Activated CD4-positive, alpha-beta T cell treated with anti-CD3 and anti-CD28 coated beads, Interleukin-2, amount 50 U/mL, for 1 hour (primary cell): Measurements from ENCODE around the gene DDX18.
A peak's percentile ranks its signal among the peaks of the same experiment; 100 is the strongest.

ENCODE experiments used
- DNase-seq: peaks from one replicate; pipeline ENCODE4 v3.0.0-alpha.2; 2020

DDX18 gene

DNA sequence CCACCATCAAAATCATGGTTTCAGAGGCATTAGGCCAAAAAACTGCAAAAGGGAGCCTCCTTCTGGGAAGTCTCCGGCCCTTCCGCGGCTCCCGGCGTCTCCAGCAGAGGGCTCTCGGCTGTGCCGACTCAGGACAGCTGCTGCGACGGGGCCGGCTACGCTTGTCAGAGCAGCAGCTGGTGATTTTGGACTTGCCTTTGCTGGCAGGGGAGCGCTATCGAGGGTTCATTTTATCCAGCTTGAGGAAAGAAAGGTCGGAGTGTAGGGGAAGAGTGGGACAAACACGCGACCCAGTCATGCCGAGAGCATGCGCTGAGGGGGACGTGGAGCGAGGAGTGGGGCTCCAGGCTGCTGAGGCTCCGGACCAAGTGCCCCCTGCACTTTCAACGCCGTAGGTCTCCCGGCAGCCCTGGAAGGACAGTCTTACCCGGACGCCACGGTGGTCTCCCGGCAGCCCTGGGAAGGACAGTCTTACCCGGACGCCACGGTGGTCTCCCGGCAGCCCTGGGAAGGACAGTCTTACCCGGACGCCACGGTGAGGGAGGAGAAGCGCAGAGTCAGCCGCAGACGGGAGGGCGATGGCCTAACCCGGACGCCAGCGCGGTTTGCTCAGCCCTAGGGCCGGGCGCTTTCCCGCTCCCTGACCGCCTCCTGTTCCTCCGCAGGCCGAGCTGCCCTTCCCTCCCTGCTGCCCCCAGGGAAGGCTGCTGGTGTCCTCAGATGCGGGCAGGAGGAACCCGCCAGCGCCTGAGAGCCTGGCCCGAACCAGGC, 21.7 kb downstream of the DDX18 start:
- peak; percentile 49 for DNase-seq

DNA sequence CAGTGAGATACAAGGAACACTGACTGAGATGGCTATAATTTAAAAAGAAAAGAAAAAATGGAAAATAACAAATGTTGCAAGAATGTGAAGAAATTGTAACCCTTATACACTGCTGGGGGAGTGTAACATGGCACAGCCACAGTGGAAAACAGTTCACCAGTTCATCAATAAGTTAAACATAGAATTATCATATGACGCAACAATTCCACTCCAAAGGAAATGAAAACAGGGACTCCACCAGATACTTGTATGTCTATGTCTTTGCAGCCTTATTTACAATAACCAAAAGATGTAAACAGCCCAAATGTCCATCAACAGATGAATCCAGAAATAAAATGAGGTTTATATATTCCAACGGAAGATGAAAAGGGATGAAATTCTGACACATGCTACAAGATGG, 30.8 kb downstream of the DDX18 start:
- DNase-seq, result no peak

DNA sequence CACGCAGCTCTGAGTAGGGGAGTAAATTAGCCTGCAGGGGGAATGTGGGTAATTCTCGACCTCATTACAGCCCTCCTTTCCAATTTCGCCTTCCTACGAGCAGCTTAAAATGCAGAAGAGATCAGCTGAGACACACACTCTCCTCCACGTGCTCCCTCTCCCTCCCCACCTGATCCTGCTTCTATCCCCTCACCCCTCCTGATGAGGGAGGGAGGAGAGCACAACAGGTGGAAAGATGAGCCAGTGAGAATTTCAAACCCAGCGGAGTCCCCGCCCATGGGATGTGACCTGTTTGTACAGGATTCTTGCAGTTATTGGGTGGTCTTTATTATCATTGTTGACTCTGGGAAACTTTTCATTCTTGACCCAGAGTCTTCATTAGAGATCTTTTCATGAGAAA, 35.5 kb downstream of the DDX18 start:
- DNase-seq, result no peak

DNA sequence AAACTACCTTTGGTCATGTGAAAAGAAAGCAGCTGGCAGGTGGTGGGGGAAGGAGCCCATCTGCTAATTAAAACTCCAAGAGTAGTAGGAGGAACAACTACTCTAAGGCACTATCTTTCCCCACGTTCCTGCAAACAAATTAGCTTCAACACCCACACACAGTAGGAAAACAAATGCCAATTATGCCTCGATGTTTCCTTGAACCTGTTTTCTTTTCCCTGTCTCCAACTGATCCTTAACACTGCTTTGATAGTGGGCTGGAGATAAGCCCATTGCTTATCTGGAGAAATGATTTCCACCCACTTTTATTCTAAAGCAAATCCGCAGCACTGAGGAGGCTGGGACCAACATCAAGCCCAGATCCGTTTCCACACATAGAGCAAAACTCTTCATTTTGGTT, 36.0 kb downstream of the DDX18 start:
- DNase-seq, result no peak

DNA sequence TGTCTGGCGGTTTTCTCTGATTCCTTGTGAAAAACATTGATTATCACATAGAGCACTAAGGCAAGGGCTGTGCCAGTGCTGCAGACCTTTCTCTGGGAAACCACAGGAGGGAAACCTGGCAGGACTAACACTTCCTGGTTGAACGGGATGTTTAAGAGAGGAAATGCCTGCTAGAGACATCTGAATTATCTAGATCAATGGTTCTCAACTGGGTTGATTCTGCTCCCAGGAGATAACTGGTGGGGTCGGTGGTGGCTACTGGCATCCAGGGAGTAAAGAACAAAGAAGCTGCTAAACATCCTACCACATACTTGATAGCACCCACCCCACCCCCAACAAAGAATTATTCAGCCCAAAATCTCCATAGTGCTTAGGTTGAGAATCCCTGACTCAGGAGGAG, 37.5 kb downstream of the DDX18 start:
- DNase-seq, result no peak

DNA sequence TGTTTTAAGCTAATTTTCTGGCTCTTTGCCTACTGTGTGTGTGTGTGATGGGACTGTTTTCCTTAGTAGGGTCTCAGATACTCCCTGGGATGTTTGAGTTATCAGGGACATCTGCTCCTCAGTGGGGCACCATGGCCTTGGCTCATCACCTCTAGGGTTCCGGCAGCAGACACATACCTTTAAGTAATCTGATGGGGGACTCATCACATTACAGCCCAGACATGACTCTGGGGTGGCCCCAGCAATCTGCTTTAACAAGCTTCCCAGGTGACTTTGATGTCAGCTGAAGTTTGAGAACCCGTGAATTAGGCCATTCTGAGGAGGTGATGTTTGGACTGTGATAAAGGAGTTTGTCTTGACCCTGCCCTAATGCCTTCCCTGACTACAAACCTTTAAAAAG, 38.8 kb downstream of the DDX18 start:
- no peak for DNase-seq

DNA sequence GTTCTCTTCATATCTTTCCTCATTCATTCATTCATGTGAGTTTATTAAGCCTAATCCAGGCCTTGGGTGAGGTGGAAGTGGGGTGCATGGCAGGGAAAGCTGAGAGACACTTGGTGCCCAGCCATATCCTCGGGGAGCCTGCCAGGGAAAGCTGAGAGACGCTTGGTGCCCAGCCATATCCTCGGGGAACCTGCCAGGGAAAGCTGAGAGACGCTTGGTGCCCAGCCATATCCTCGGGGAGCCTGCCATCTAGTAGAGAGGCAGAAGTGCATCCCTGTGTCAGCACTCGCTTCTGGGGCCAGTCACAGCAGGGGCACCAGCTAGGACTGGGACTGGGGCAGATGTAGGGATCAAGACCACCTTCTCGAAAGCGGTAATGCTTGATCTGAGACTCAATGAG, 39.4 kb downstream of the DDX18 start:
- no peak for DNase-seq

DNA sequence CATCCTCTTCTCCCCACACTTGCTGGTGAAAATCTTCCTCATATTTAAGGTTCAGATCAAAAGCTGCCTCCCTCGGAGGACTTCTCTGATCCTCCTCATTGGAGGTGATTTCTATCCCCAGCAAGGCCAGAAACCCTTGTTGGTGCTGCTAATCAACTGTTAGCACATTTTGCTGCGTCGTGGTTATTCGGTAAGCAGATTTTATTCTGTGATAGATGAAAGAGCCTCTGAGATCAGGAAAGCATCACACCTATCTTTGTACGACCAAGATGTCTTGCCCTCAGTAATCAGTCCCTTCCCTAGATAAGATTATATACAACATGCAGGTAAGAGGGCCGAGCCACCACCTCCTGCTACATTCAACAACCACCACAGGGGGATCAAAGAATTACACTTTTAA, 40.1 kb downstream of the DDX18 start:
- no peak for DNase-seq

DNA sequence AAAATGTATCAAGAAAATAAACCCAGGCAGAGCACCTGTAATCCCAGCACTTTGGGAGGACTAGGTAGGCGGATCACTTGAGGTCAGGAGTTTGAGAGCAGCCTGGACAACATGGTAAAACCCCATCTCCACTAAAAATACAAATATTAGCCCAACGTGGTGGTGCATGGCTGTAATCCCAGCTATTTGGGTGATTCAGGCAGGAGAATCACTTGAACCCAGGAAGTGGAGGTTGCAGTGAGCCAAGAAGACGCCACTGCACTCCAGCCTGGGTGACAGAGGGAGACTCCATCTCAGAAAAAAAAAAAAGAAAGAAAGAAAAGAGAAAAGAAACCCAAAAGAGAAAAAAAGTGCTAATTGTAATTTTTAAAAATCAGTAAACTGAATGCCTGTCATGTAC, 41.4 kb downstream of the DDX18 start:
- no peak for DNase-seq

DNA sequence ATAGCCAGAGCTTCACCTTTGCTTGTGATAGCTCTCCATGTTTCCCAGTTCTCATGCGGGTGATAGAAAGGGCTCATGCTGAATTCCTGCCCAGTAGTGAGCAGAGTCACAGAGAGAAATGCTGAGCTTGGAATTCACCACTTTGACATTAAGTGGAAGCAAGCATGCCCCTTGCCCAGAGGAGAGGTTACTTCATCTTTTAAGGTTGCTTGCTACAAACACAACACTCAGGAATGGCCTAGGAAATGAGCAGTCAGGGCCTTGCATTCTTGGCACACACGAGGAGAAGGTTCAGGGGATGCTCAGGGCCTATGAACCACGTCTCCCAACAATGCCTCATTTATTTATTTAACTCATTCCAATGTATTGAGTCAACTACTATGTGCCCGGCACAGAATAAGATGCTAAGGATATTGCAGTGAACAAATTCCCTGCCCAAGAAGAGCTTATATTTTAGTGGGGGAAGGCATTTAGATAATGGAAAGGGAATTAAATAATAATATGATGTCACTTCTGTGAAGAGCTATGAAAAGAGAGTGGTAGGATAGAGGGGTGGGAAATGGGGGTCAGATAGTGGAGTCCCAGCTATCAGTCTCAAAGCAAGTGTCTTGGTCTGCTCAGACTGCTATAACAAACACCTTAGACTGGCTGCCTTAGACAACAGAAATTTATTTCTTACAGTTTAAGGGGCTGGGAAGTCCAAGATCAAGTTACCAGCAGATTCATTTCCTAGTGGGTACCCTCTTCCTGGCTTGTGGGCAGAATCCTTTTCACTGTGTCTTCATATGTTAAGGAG, 42.1 kb downstream of the DDX18 start:
- no peak for DNase-seq

DNA sequence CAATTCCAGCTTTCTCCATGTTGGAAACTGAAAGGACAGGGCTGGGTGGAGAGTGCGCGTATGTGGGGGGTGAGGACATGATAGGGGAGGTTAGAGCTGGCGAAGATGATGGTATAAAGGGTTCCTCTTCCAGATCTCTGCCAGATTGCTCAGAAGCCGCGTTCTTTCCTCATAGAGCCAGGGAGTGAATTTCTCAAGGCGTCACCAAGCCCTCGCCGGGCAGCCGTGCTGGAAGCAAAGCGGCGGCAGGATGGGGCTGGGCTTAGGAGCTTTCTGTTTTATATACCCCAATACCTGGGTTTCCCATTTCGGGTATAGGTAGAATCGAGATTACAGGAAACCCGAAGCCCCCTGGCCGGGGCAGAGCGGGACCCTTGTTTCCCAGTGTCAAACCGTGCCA, 43.8 kb downstream of the DDX18 start:
- no peak for DNase-seq

DNA sequence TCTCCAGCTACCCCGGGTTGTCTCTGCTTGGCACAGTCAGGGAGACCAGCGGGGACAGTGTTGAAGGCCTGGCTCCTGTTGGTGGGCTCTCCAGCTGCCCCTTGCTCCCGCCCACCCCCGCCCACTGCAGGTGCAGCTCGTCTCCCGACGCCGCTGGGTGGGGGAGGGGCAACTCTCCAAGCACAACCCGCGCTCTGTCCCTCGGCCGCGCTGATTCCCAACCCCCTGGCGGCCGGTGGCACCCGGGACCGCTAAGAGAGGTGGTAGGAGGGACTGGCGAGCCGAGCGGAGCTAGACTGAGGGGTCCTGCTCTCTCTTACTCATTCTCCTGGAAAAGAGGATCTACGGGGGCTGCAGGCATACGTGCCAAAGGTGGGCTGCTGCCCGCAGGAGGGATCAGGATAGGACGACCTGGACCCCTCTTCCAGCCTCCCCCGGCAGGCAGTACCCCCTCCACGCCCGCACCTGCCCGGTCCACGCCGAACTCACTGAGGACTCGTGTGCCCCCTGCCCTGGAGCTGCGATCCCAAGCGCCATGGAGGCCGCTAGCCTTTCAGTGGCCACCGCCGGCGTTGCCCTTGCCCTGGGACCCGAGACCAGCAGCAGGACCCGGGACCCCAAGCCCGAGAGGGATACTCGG, 44.5 kb downstream of the DDX18 start:
- no peak for DNase-seq

DNA sequence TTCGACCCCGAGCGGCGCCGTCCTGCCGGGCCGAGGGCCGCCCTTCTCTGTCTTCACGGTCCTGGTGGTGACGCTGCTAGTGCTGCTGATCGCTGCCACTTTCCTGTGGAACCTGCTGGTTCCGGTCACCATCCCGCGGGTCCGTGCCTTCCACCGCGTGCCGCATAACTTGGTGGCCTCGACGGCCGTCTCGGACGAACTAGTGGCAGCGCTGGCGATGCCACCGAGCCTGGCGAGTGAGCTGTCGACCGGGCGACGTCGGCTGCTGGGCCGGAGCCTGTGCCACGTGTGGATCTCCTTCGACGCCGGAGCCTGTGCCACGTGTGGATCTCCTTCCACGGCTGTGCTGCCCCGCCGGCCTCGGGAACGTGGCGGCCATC, 45.0 kb downstream of the DDX18 start:
- no peak for DNase-seq

DNA sequence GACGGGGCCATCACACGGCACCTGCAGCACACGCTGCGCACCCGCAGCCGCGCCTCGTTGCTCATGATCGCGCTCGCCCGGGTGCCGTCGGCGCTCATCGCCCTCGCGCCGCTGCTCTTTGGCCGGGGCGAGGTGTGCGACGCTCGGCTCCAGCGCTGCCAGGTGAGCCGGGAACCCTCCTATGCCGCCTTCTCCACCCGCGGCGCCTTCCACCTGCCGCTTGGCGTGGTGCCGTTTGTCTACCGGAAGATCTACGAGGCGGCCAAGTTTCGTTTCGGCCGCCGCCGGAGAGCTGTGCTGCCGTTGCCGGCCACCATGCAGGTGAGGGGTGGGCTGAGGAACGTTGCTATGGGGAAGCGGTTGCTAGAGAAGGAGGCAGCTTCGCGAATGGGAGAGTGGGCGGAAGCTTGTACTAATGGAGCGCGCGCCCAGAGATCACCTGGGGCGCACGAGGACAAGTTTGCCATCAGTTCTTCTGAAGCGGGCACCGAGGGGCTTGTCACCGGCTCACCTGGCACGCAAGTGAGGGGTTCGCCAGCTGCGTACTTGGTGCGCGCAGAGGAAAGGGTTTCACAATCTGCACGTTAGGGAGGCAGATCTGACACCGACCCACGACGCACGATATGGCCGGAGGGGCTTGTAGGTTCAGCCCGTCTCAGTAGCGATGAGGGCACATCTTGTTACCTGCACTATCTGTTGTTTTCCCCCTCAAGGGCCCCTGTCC, 45.6 kb downstream of the DDX18 start:
- no peak for DNase-seq

DNA sequence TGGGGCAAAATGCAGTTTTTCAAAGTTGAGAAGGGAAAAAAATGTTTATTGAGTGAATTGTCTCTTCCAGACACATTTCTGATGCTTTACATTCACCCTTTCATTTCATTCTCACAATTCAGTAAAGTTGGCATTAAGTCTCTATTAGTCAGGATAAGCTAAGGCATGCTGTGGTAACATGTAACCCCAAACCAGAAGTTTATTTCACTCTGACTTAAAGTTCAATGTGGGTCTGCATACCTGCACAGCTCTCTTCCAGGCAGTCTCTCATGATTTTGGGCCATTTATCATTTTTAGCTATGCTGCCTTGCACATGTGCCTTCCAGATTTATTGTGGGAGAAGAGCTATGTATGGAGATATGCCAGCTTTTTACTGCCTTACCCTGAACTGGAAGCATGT, 48.0 kb downstream of the DDX18 start:
- no peak for DNase-seq

DNA sequence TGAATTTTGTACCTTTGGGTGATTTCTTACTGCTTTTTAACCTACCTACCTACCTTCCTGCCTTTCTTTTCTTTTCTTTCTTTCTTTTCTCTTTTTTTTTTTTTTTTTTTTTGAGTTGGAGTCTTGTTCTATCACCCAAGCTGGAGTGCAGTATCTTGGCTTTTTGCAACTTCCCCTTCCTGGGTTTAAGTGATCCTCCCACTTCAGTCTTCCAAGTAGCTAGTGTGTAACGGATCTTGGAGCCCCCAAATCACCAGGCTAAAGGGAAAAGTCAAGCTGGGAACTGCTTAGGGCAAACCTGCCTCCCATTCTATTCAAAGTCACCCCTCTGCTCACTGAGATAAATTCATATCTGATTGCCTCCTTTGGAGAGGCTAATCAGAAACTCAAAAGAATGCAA, 61.3 kb downstream of the DDX18 start:
- DNase-seq, result no peak

DNA sequence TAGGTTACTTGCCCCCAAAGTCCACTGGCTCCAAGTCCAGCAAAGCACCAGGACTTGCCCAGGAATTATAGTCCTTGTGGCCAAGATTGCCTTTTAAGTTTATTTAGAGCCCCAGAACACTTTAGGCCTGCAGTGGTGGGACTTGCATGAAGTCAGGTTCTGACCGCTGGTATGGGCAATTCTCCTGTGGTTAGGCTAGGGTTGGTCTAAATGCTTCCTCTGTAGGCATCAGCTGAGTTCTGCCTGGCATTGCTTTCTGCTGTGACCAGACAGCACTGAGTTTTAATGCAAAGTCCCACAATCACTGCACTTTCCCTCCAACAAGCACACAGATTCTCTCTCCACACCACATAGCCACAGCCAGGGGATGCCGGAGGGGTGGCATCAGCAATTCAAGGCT, 64.5 kb downstream of the DDX18 start:
- DNase-seq, result no peak
